K562 (cell line): Measurements from ENCODE around the gene RAB24. TPM values are rescaled to one million over a fixed set of nuclear protein-coding genes. Genes with fewer than 3 reads are reported as not detected.

Experiments
- ATAC-seq: fragments of 200-7000 bp; cut with Tn5 transposase; 3 replicates; pipeline ENCODE4 v1.9.1; 2020; ENCODE audit warnings: moderate library complexity
- BruUV-seq: library from RNA; stranded (reverse); fragments of 400-500 nt; replicated peaks from 2 replicates; lab custom pipeline; 2021; lab: Mats Ljungman, UMichigan
- CTCF ChIA-PET: fragments of 300-600 bp; formaldehyde crosslinking; extraction: SDS; loops from one replicate; lab custom pipeline; 2021; ENCODE audit warnings: low intra/inter-chr PET ratio; lab: Yijun Ruan, JAX
- POLR2A ChIA-PET: fragments of 300-600, 350-650 bp; sonication (Branson Sonifier 250); formaldehyde crosslinking; extraction: SDS; loops from one replicate; lab custom pipeline; 2021; ENCODE audit warnings: antibody characterized with exemption, inconsistent platforms; lab: Yijun Ruan, JAX
- DNase-seq, 4 experiments: peaks; one replicate each; pipeline versions ENCODE4 v3.0.0 to v3.0.0-alpha.2; 2011 to 2018; ENCODE audit warnings: low spot score in 3 of 4, mixed read lengths in 3 of 4; ENCODE audit errors: extremely low read depth in 1 of 4
- FAIRE-seq: peaks from 2 replicates; lab custom pipeline; 2011; peaks lifted over from hg19 to GRCh38; lab: Jason Lieb, UNC
- H2AFZ ChIP-seq: 2 replicates; pipeline ENCODE4 v1.6.0; 2011; ENCODE audit warnings: low read depth, low read length, control low read depth, inconsistent platforms
- H3K27ac ChIP-seq: fragments of 200-600 bp; 3 replicates; pipeline ENCODE4 v1.8.0; 2011; ENCODE audit warnings: low read depth, mild to moderate bottlenecking, control low read depth, inconsistent platforms, low read length, moderate library complexity, mixed read lengths; ENCODE audit errors: extremely low read depth
- H3K27me3 ChIP-seq, 2 experiments: fragments of 300-600 bp in 1 of 2; 2 replicates in 1 of 2; 3 replicates in 1 of 2; pipeline versions ENCODE4 v1.6.0 to v1.8.0; 2011; ENCODE audit warnings: inconsistent platforms in 2 of 2, low read length in 2 of 2, mild to moderate bottlenecking in 1 of 2, mixed read lengths in 1 of 2, moderate library complexity in 1 of 2; ENCODE audit not compliant: control insufficient read depth in 2 of 2, insufficient read depth in 2 of 2
- H3K36me3 ChIP-seq: fragments of 300-600 bp; 3 replicates; pipeline ENCODE4 v1.8.0; 2011; ENCODE audit warnings: mild to moderate bottlenecking, low read length, inconsistent platforms; ENCODE audit not compliant: control insufficient read depth, insufficient read depth
- H3K4me1 ChIP-seq, 2 experiments: fragments of 200-600 bp in 1 of 2; replicated peaks in 1 of 2; 2 replicates in 1 of 2; 3 replicates in 1 of 2; pipeline versions ENCODE4 v1.5.1 to v1.8.0; 2011; ENCODE audit warnings: inconsistent platforms in 2 of 2, low read length in 2 of 2, mild to moderate bottlenecking in 1 of 2, mixed read lengths in 1 of 2, moderate library complexity in 1 of 2; ENCODE audit not compliant: control insufficient read depth in 2 of 2, insufficient read depth in 2 of 2
- H3K4me2 ChIP-seq: 2 replicates; pipeline ENCODE4 v1.6.1; 2011; ENCODE audit warnings: low read length, control low read depth, inconsistent platforms, mixed read lengths; ENCODE audit not compliant: insufficient read depth
- H3K4me3 ChIP-seq: fragments of 200-600 bp; sonication (generic), shearing (Covaris generic); 2 replicates; pipeline ENCODE4 v1.5.1; 2016; ENCODE audit warnings: control low read depth, inconsistent platforms
- H3K79me2 ChIP-seq: fragments of 200-600 bp; 3 replicates; pipeline ENCODE4 v1.8.0; 2011; ENCODE audit warnings: low read length, inconsistent platforms; ENCODE audit not compliant: control insufficient read depth, insufficient read depth
- H3K9ac ChIP-seq, 2 experiments: 2 replicates each; pipeline versions ENCODE4 v1.6.0 to v1.6.1; 2011; ENCODE audit warnings: low read depth in 2 of 2, low read length in 2 of 2, control low read depth in 1 of 2, inconsistent platforms in 1 of 2, mild to moderate bottlenecking in 1 of 2, mixed read lengths in 1 of 2; ENCODE audit not compliant: insufficient read depth in 1 of 2
- H3K9me1 ChIP-seq: one replicate; pipeline ENCODE4 v1.6.0; 2011; ENCODE audit warnings: inconsistent platforms, mild to moderate bottlenecking, low read length, moderate library complexity; ENCODE audit not compliant: control insufficient read depth, insufficient read depth
- H3K9me3 ChIP-seq: replicated peaks from 2 replicates; pipeline ENCODE4 v1.5.1; 2011; ENCODE audit warnings: low read depth, low read length, inconsistent platforms; ENCODE audit not compliant: control insufficient read depth, insufficient read depth
- H4K20me1 ChIP-seq: replicated peaks from 2 replicates; pipeline ENCODE4 v1.6.1; 2011; ENCODE audit warnings: low read length, inconsistent platforms, mixed read lengths; ENCODE audit not compliant: control insufficient read depth, insufficient read depth
- CBX1 ChIP-seq: sonication (generic); IDR thresholded peaks from 2 replicates; pipeline ENCODE4 v1.6.1; 2016; ENCODE audit warnings: antibody characterized with exemption, low read depth, mild to moderate bottlenecking
- CHD1 ChIP-seq: fragments of 200-600 bp; sonication (generic); IDR thresholded peaks from one replicate; pipeline ENCODE4 v1.6.1; 2012; ENCODE audit warnings: mild to moderate bottlenecking, moderate library complexity, low read length, inconsistent platforms
- CHD4 ChIP-seq: fragments of 200-600 bp; sonication (generic); IDR thresholded peaks from 3 replicates; pipeline ENCODE4 v1.6.1; 2012; ENCODE audit warnings: low read depth, mild to moderate bottlenecking, mixed read lengths, low read length, inconsistent platforms; ENCODE audit not compliant: insufficient read depth, insufficient replicate concordance, poor library complexity, severe bottlenecking
- GABPA ChIP-seq: fragments of 200-800 bp; sonication (Bioruptor generic); conservative IDR thresholded peaks from 2 replicates; pipeline ENCODE4 v1.6.1; 2016; ENCODE audit warnings: low read depth, missing genetic modification characterization, missing compliant biosample characterization
- GTF2A2 ChIP-seq: IDR thresholded peaks from 2 replicates; pipeline ENCODE4 v1.6.1; 2016; ENCODE audit warnings: mild to moderate bottlenecking, missing genetic modification characterization, missing compliant biosample characterization
- HNRNPH1 ChIP-seq: fragments of 200-400 bp; formaldehyde crosslinking; optimal IDR thresholded peaks from 2 replicates; pipeline ENCODE3; 2017; ENCODE audit warnings: low read depth, mild to moderate bottlenecking, low read length, moderate library complexity
- KAT7 ChIP-seq: sonication (generic); formaldehyde crosslinking; IDR thresholded peaks from 2 replicates; pipeline ENCODE4 v1.8.0; 2022; ENCODE audit warnings: missing genetic modification reagents, mild to moderate bottlenecking, borderline replicate concordance
- KLF1 ChIP-seq: fragments of 450-650 bp; IDR thresholded peaks from 2 replicates; pipeline ENCODE4 v1.6.1; 2016; ENCODE audit warnings: missing genetic modification characterization, missing compliant biosample characterization
- LCOR ChIP-seq: sonication (generic); formaldehyde crosslinking; IDR thresholded peaks from 2 replicates; pipeline ENCODE4 v1.8.0; 2022; ENCODE audit warnings: mild to moderate bottlenecking, missing genetic modification reagents
- RB1 ChIP-seq: fragments of 450-650 bp; IDR thresholded peaks from 2 replicates; pipeline ENCODE4 v1.6.1; 2017; ENCODE audit warnings: low read depth, mild to moderate bottlenecking
- RBM22 ChIP-seq: fragments of 200-400 bp; formaldehyde crosslinking; IDR thresholded peaks from 2 replicates; pipeline ENCODE4 v1.6.1; 2018; ENCODE audit warnings: low read length, low read depth; ENCODE audit not compliant: poor library complexity, severe bottlenecking
- THRAP3 ChIP-seq: fragments of 450-650 bp; IDR thresholded peaks from 2 replicates; pipeline ENCODE4 v1.6.1; 2016; ENCODE audit warnings: mild to moderate bottlenecking, inconsistent platforms, borderline replicate concordance
- ZEB2 ChIP-seq: fragments of 450-650 bp; IDR thresholded peaks from 2 replicates; pipeline ENCODE4 v1.6.1; 2016
- ZKSCAN3 ChIP-seq: fragments of 250-450 bp; sonication (Bioruptor Pico); IDR thresholded peaks from 2 replicates; pipeline ENCODE4 v1.4.0; 2020
- ZNF184 ChIP-seq: sonication (generic); formaldehyde crosslinking; IDR thresholded peaks from 2 replicates; pipeline ENCODE4 v1.5.0; 2020; ENCODE audit warnings: missing genetic modification reagents
- ZNF197 ChIP-seq: fragments of 200-800 bp; sonication (Bioruptor generic); IDR thresholded peaks from 2 replicates; pipeline ENCODE4 v1.6.1; 2016; ENCODE audit warnings: low read depth, missing genetic modification characterization, missing compliant biosample characterization
- WGBS: fragments of 100-300 bp; shearing (Covaris generic); methylation state at CpG from one replicate; pipeline ENCODE4 v1.1.6; 2016; ENCODE audit warnings: low coverage, mixed read lengths; ENCODE audit not compliant: insufficient coverage; ENCODE audit errors: missing lambda C conversion rate; 5-methylcytosine and 5-hydroxymethylcytosine counted together
- in situ Hi-C: fragments of 300-500 bp; cut with MboI; formaldehyde crosslinking; loops from 4 replicates; pipeline ENCODE4 v1.15.0; 2018; ENCODE audit warnings: inconsistent platforms, mixed read lengths
- intact Hi-C: fragments of 100-400 bp; cut with micrococcal nuclease; formaldehyde crosslinking; loops from 2 replicates; pipeline ENCODE4 v1.14.2; 2022
- polyA plus RNA-seq, 8 experiments: library from polyadenylated mRNA; depleted of rRNA in 4 of 8; stranded (reverse) in 5 of 8; unstranded in 3 of 8; fragments of >200 nt; fragmentation: Nextera tagmentation in 2 of 8; fragmentation: Illumina TruSeq in 1 of 8; extraction: Ambion mirVana in 2 of 8; extraction: Trizol in 1 of 8; gene quantifications; 2 replicates each; pipeline versions ENCODE4 v1.2.1 to v1.2.3, GENCODE V29; 2011 to 2014; ENCODE audit warnings: inconsistent platforms in 1 of 8, missing spikeins in 1 of 8
- total RNA-seq, 7 experiments: library from RNA; depleted of rRNA in 6 of 7; stranded (reverse); fragments of >200 nt in 6 of 7; fragmentation: Illumina TruSeq in 2 of 7; extraction: Trizol in 2 of 7; gene quantifications; 2 replicates each; pipeline versions ENCODE4 v1.2.1 to v1.2.3, GENCODE V29; 2011 to 2021; ENCODE audit warnings: low replicate concordance in 1 of 7
- TF ChIP-seq, protein P1 (sequence below): fragments of 450-650 bp; IDR thresholded peaks from 2 replicates; pipeline ENCODE4 v1.6.1; 2016; ENCODE audit warnings: antibody characterized with exemption
- TF ChIP-seq, protein P2 (sequence below): sonication (generic); formaldehyde crosslinking; IDR thresholded peaks from 2 replicates; pipeline ENCODE4 v1.8.1; 2023; ENCODE audit warnings: mild to moderate bottlenecking, missing genetic modification reagents
- TF ChIP-seq, protein P3 (sequence below): sonication (generic); formaldehyde crosslinking; IDR thresholded peaks from 2 replicates; pipeline ENCODE4 v1.8.1; 2023; ENCODE audit warnings: mild to moderate bottlenecking, missing genetic modification reagents, moderate library complexity

The RAB24 gene
- total and polyA plus RNA-seq, 9 of the 15 experiments (the other 6 are each of a cell fraction or from before 2014, with no cell fraction given) = 13.9 to 107 (median 34.8) TPM

DNA sequence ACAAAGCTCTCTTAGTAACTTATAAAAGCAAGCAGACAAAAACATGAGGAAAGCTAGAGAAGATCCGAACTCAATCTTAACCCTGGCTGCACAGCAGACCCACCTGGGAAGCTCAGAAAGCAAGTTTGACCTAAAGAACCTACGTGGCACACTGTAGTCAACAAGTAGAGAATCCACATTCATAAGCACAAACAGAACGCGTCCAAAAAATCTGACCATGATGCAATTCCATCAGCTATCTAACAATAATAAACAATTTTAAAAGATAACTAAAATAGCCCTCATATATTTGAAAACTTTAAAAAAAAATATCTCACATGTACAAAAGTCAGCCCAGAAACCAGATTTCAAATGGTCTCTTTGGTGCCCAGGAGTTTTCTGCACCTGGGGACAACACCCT is 43.3 kb upstream of the RAB24 start:
- Histone ChIP-seq H3K79me2 (peaks cover 80% of the 10 kb centered on the region), H4K20me1 (no peaks in the 10 kb centered on the region), H3K27ac (no peak overlapping the region), H3K27me3 (no peaks in the 10 kb centered on the region), H3K4me2 (no peak overlapping the region), H3K4me3 (no peak overlapping the region), H2AFZ (no peak overlapping the region), H3K9ac (peak overlapping the region in 1 of 2 experiments; percentile 60; a peak in 1 of 4 replicates), H3K4me1 (peaks cover 14 to 15% of the 10 kb centered on the region in 2 experiments; a peak in 4 of 5 replicates), H3K36me3 (peaks cover 62% of the 10 kb centered on the region), H3K9me1 (no peaks in the 10 kb centered on the region), H3K9me3 (no peaks in the 10 kb centered on the region)
- FAIRE-seq = no peak
- CTCF ChIA-PET = interaction anchor here (0.6 kb wide), 1 partner anchor 44 kb away, joined by 3 read pairs; no protein-coding TSS in a partner anchor
- TF ChIP-seq LCOR (no peak), CBX1 (no peak), GABPA (no peak), ZKSCAN3 (no peak), ZEB2 (no peak), RB1 (no peak), GTF2A2 (tag) (no peak), ZNF184 (CRISPR knock-in tag) (no peak), RBM22 (no peak), CHD4 (no peak), KAT7 (CRISPR knock-in tag) (no peak), HNRNPH1 (no peak), KLF1 (tag) (no peak), CHD1 (no peak), THRAP3 (no peak), ZNF197 (no peak)
- TF ChIP-seq, protein P1, sequence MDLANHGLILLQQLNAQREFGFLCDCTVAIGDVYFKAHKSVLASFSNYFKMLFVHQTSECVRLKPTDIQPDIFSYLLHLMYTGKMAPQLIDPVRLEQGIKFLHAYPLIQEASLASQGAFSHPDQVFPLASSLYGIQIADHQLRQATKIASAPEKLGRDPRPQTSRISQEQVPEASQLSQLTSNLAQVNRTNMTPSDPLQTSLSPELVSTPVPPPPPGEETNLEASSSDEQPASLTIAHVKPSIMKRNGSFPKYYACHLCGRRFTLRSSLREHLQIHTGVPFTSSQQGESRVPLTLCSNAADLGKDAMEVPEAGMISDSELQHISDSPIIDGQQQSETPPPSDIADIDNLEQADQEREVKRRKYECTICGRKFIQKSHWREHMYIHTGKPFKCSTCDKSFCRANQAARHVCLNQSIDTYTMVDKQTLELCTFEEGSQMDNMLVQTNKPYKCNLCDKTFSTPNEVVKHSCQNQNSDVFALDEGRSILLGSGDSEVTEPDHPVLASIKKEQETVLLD = no peak
- TF ChIP-seq, protein P2, sequence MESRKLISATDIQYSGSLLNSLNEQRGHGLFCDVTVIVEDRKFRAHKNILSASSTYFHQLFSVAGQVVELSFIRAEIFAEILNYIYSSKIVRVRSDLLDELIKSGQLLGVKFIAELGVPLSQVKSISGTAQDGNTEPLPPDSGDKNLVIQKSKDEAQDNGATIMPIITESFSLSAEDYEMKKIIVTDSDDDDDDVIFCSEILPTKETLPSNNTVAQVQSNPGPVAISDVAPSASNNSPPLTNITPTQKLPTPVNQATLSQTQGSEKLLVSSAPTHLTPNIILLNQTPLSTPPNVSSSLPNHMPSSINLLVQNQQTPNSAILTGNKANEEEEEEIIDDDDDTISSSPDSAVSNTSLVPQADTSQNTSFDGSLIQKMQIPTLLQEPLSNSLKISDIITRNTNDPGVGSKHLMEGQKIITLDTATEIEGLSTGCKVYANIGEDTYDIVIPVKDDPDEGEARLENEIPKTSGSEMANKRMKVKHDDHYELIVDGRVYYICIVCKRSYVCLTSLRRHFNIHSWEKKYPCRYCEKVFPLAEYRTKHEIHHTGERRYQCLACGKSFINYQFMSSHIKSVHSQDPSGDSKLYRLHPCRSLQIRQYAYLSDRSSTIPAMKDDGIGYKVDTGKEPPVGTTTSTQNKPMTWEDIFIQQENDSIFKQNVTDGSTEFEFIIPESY = no peak
- TF ChIP-seq, protein P3, sequence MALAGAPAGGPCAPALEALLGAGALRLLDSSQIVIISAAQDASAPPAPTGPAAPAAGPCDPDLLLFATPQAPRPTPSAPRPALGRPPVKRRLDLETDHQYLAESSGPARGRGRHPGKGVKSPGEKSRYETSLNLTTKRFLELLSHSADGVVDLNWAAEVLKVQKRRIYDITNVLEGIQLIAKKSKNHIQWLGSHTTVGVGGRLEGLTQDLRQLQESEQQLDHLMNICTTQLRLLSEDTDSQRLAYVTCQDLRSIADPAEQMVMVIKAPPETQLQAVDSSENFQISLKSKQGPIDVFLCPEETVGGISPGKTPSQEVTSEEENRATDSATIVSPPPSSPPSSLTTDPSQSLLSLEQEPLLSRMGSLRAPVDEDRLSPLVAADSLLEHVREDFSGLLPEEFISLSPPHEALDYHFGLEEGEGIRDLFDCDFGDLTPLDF (CRISPR knock-in tag) = no peak
- no TSS peak for BruUV-seq
- no peak for ATAC-seq
- POLR2A ChIA-PET = interaction anchor here (1.0 to 1.1 kb wide), 3 partner anchors 13 to 91 kb away, joined by 3 to 7 read pairs (median 6); no protein-coding TSS in a partner anchor
- intact Hi-C loops = no loop called here
- in situ Hi-C loops = no loop called here
- 68% methylated on average over 4 of the region's 4 CpGs for WGBS
- DNase-seq = no peak
